Natural killer cell (primary cell): ENCODE data around the gene RELL1. TPM values are rescaled to one million over a fixed set of nuclear protein-coding genes. Genes with fewer than 3 reads are reported as not detected.

Experiments used
- ATAC-seq, 3 donors: fragments of 150-1000 bp in 2 of 3; fragments of 200-7000 bp in 1 of 3; cut with Tn5 transposase; 1 replicate in 1 of 3; 2 replicates in 2 of 3; pipeline ENCODE4 v1.10.0; 2021; ENCODE audit warnings: mild to moderate bottlenecking in 2 of 3, moderate library complexity in 2 of 3
- DNase-seq, 2 donors: peaks; one replicate each; pipeline versions ENCODE4 v3.0.0 to v3.0.0-alpha.2; 2013 to 2021; ENCODE audit warnings: mixed read lengths in 1 of 2
- H3K27ac ChIP-seq: one replicate; pipeline ENCODE4 v1.5.1; 2013; ENCODE audit warnings: mild to moderate bottlenecking, low read length
- H3K27me3 ChIP-seq: one replicate; pipeline ENCODE4 v1.6.1; 2013; ENCODE audit warnings: low read length; ENCODE audit not compliant: control insufficient read depth, insufficient read depth
- H3K36me3 ChIP-seq: one replicate; pipeline ENCODE4 v1.6.1; 2013; ENCODE audit warnings: low read length; ENCODE audit not compliant: control insufficient read depth, insufficient read depth
- H3K4me1 ChIP-seq: one replicate; pipeline ENCODE4 v1.6.1; 2013; ENCODE audit warnings: low read length; ENCODE audit not compliant: control insufficient read depth, insufficient read depth
- H3K4me3 ChIP-seq: one replicate; pipeline ENCODE4 v1.5.1; 2013; ENCODE audit warnings: low read length
- H3K9me3 ChIP-seq: one replicate; pipeline ENCODE4 v1.6.1; 2013; ENCODE audit warnings: low read length; ENCODE audit not compliant: control insufficient read depth, insufficient read depth
- H3K27ac Mint-ChIP-seq, 2 donors: one replicate each; pipeline ENCODE4 v1.8.0; 2022; ENCODE audit warnings: mild to moderate bottlenecking in 2 of 2, mixed read lengths in 2 of 2, moderate library complexity in 1 of 2
- H3K27me3 Mint-ChIP-seq, 2 donors: one replicate each; pipeline ENCODE4 v1.8.0; 2022; ENCODE audit warnings: low read depth in 2 of 2, mixed read lengths in 2 of 2
- H3K36me3 Mint-ChIP-seq: one replicate; pipeline ENCODE4 v1.8.0; 2022; ENCODE audit warnings: mixed read lengths
- H3K4me1 Mint-ChIP-seq, 2 donors: one replicate each; pipeline ENCODE4 v1.8.0; 2022; ENCODE audit warnings: mixed read lengths in 2 of 2
- H3K4me3 Mint-ChIP-seq: one replicate; pipeline ENCODE4 v1.8.0; 2022; ENCODE audit warnings: mild to moderate bottlenecking, moderate library complexity, mixed read lengths
- H3K9me3 Mint-ChIP-seq, 2 donors: one replicate each; pipeline ENCODE4 v1.8.0; 2022; ENCODE audit warnings: mixed read lengths in 2 of 2
- CTCF ChIP-seq: fragments of 200-600 bp; IDR thresholded peaks from one replicate; pipeline ENCODE4 v1.8.0; 2022; ENCODE audit warnings: antibody characterized with exemption
- WGBS: methylation state at CpG from one replicate; pipeline ENCODE4 v1.1.7; 2013; ENCODE audit warnings: missing lambda C conversion rate; ENCODE audit not compliant: insufficient coverage; 5-methylcytosine and 5-hydroxymethylcytosine counted together
- intact Hi-C: fragments of 100-400 bp; cut with micrococcal nuclease; formaldehyde crosslinking; loops from one replicate; pipeline ENCODE4 v1.14.2; 2022
- total RNA-seq, 4 donors: library from RNA; stranded (reverse); fragments of 120-200 nt in 1 of 4; gene quantifications; one replicate each; pipeline versions ENCODE4 v1.2.3 to v1.2.4, GENCODE V29; 2013 to 2022

Gene RELL1
- total RNA-seq, 3 donors from 2014 or later (not counting 1 experiment from before 2014, with no cell fraction given) = 15.2 to 21.3 (median 15.2) TPM

GRCh38 chr4:37693030-37693429 lies 6.9 kb upstream of the RELL1 start:
- Mint-ChIP-seq H3K36me3 (no peaks in the 10 kb centered on the region), H3K4me3 (no peak overlapping the region), H3K27me3 (no peaks in the 10 kb centered on the region), H3K27ac (no peak overlapping the region), H3K4me1 (no peaks in the 10 kb centered on the region), H3K9me3 (no peaks in the 10 kb centered on the region)
- Histone ChIP-seq H3K4me3 (no peak overlapping the region), H3K27ac (no peak overlapping the region), H3K4me1 (no peaks in the 10 kb centered on the region), H3K27me3 (no peaks in the 10 kb centered on the region), H3K9me3 (no peaks in the 10 kb centered on the region), H3K36me3 (no peaks in the 10 kb centered on the region)
- ATAC-seq (no peak), DNase-seq (no peak)
- intact Hi-C loops = loop anchor here (10.0 kb wide), 1 partner anchor 282 kb away; no protein-coding TSS in a partner anchor
- no peak for TF ChIP-seq CTCF
- 96% methylated on average over 2 of the region's 2 CpGs for WGBS

GRCh38 chr4:37690976-37691375 lies 4.8 kb upstream of the RELL1 start:
- H3K27me3 ChIP-seq = no peaks in the 10 kb centered on the region
- intact Hi-C loops = loop anchor here (10.0 kb wide), 1 partner anchor 284 kb away; no protein-coding TSS in a partner anchor

GRCh38 chr4:37689353-37690095 lies 3.3 kb upstream of the RELL1 start:
- Histone ChIP-seq H3K36me3 (no peaks in the 10 kb centered on the region), H3K4me1 (peaks cover 14% of the 10 kb centered on the region), H3K27ac (no peak overlapping the region), H3K9me3 (no peaks in the 10 kb centered on the region), H3K27me3 (no peaks in the 10 kb centered on the region), H3K4me3 (no peak overlapping the region)
- H3K36me3 Mint-ChIP-seq = no peaks in the 10 kb centered on the region
- no peak for TF ChIP-seq CTCF
- ATAC-seq = no peak
- intact Hi-C loops = loop anchor here (5.0 to 10.0 kb wide), 2 partner anchors 285 to 1493 kb away; partner anchors contain the start of gene WDR19
- no peaks in the 10 kb centered on the region for H3K9me3 Mint-ChIP-seq
- WGBS = no CpG with 5 or more reads among the region's 1 CpG
- no peaks in the 10 kb centered on the region for H3K27me3 Mint-ChIP-seq
- H3K27ac Mint-ChIP-seq = no peak overlapping the region
- no peak overlapping the region for H3K4me3 Mint-ChIP-seq
- H3K4me1 Mint-ChIP-seq = peaks cover 17 to 23% of the 10 kb centered on the region in 2 donors
- DNase-seq = no peak

More at GRCh38 chr4:37690976-37691375, 4.8 kb upstream of the RELL1 start:
- ATAC-seq = no peak
- H3K4me1 Mint-ChIP-seq = peaks cover 6 to 12% of the 10 kb centered on the region in 2 donors
- Histone ChIP-seq H3K4me3 (no peak overlapping the region), H3K4me1 (peaks cover 6% of the 10 kb centered on the region), H3K9me3 (no peaks in the 10 kb centered on the region), H3K36me3 (no peaks in the 10 kb centered on the region), H3K27ac (no peak overlapping the region)
- no peaks in the 10 kb centered on the region for H3K27me3 Mint-ChIP-seq
- no CpG with 5 or more reads among the region's 3 CpGs for WGBS
- no peaks in the 10 kb centered on the region for H3K9me3 Mint-ChIP-seq
- no peak overlapping the region for H3K4me3 Mint-ChIP-seq
- no peak for TF ChIP-seq CTCF
- no peaks in the 10 kb centered on the region for H3K36me3 Mint-ChIP-seq
- H3K27ac Mint-ChIP-seq = no peak overlapping the region
- DNase-seq = no peak
